Peyer's patch (tissue), 4 donors: ENCODE data around the gene GNB5.

ENCODE experiments used
- CTCF ChIP-seq, 6 experiments: fragments of 450-650 bp in 4 of 6; fragments of 200-600 bp in 2 of 6; sonication (generic) in 1 of 6; IDR thresholded peaks; one replicate each; pipeline ENCODE4 v1.5.1; 2017 to 2019; ENCODE audit warnings: antibody characterized with exemption in 6 of 6, mild to moderate bottlenecking in 3 of 6, moderate library complexity in 1 of 6
- POLR2A ChIP-seq, 2 donors: fragments of 450-650 bp; IDR thresholded peaks; one replicate each; pipeline ENCODE4 v1.5.1; 2017; ENCODE audit warnings: antibody characterized with exemption in 2 of 2, mild to moderate bottlenecking in 2 of 2, moderate library complexity in 2 of 2

GRCh38 chr15:52172869-52173268, 18.3 kb downstream of the GNB5 start:
- TF ChIP-seq CTCF (IDR thresholded peaks at IDR 0.05), result no peak
- no peak for TF ChIP-seq POLR2A (IDR thresholded peaks at IDR 0.05)
